PC-3 (cell line): Measurements from ENCODE around the gene SMNDC1.
"Not testable (repeated sequence)": the region's sequence is repeated elsewhere in the genome, so short reads cannot be mapped to it uniquely, and the experiment has no call there.

Experiments
- EZH2 ChIP-seq: fragments of 300-600 bp; sonication (generic); IDR thresholded peaks from one replicate; pipeline ENCODE4 v1.6.1; 2017; ENCODE audit warnings: antibody characterized with exemption, mild to moderate bottlenecking, low read length; ENCODE audit not compliant: unreplicated experiment
- TF ChIP-seq, protein P1 (sequence below): fragments of 300-600 bp; sonication (generic); conservative IDR thresholded peaks from 2 replicates; pipeline ENCODE4 v1.5.1; 2017; ENCODE audit warnings: antibody characterized with exemption, low read depth, mild to moderate bottlenecking, low read length

GRCh38 chr10:110249489-110249888 lies 55.2 kb downstream of the SMNDC1 start:
- TF ChIP-seq EZH2 = not testable (repeated sequence)
- TF ChIP-seq, protein P1, sequence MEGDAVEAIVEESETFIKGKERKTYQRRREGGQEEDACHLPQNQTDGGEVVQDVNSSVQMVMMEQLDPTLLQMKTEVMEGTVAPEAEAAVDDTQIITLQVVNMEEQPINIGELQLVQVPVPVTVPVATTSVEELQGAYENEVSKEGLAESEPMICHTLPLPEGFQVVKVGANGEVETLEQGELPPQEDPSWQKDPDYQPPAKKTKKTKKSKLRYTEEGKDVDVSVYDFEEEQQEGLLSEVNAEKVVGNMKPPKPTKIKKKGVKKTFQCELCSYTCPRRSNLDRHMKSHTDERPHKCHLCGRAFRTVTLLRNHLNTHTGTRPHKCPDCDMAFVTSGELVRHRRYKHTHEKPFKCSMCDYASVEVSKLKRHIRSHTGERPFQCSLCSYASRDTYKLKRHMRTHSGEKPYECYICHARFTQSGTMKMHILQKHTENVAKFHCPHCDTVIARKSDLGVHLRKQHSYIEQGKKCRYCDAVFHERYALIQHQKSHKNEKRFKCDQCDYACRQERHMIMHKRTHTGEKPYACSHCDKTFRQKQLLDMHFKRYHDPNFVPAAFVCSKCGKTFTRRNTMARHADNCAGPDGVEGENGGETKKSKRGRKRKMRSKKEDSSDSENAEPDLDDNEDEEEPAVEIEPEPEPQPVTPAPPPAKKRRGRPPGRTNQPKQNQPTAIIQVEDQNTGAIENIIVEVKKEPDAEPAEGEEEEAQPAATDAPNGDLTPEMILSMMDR = not testable (repeated sequence)
